Common myeloid progenitor, CD34-positive (primary cell): ENCODE measurements around the gene SYNDIG1L.

ENCODE experiments used
- CTCF ChIA-PET: fragments of 350-600 bp; sonication (Branson Sonifier 250); formaldehyde crosslinking; loops from one replicate; lab custom pipeline; 2021; ENCODE audit warnings: antibody characterized with exemption; lab: Charles Lee
- POLR2A ChIA-PET: fragments of 350-600 bp; sonication (Branson Sonifier 250); formaldehyde crosslinking; loops from one replicate; lab custom pipeline; 2021; ENCODE audit warnings: antibody characterized with exemption; lab: Charles Lee
- DNase-seq, 3 donors: peaks; one replicate each; pipeline versions ENCODE4 v3.0.0 to v3.0.0-alpha.2; 2013
- H3K27ac ChIP-seq, 2 experiments: 1 replicate in 1 of 2; 2 replicates in 1 of 2; pipeline ENCODE4 v1.7.0; 2013; ENCODE audit warnings: inconsistent platforms in 2 of 2, low read length in 2 of 2, mild to moderate bottlenecking in 2 of 2, low read depth in 1 of 2, moderate library complexity in 1 of 2; ENCODE audit not compliant: severe bottlenecking in 2 of 2, insufficient read depth in 1 of 2, poor library complexity in 1 of 2
- H3K27me3 ChIP-seq, 5 experiments: replicated peaks in 2 of 5; 1 replicate in 3 of 5; 2 replicates in 2 of 5; pipeline versions ENCODE4 v1.6.1 to v1.7.0; 2013; ENCODE audit warnings: low read length in 4 of 5, mild to moderate bottlenecking in 2 of 5, moderate library complexity in 2 of 5, inconsistent platforms in 1 of 5; ENCODE audit not compliant: insufficient read depth in 5 of 5, control insufficient read depth in 4 of 5
- H3K36me3 ChIP-seq, 4 experiments: 1 replicate in 2 of 4; 2 replicates in 2 of 4; pipeline versions ENCODE4 v1.6.1 to v1.7.0; 2013; ENCODE audit warnings: low read length in 3 of 4, control low read depth in 1 of 4, mild to moderate bottlenecking in 1 of 4; ENCODE audit not compliant: control insufficient read depth in 4 of 4, insufficient read depth in 4 of 4
- H3K4me1 ChIP-seq, 4 experiments: 1 replicate in 3 of 4; 2 replicates in 1 of 4; pipeline versions ENCODE4 v1.6.1 to v1.7.1; 2013; ENCODE audit warnings: low read length in 3 of 4, mild to moderate bottlenecking in 3 of 4, control low read depth in 1 of 4, inconsistent platforms in 1 of 4, moderate library complexity in 1 of 4; ENCODE audit not compliant: control insufficient read depth in 4 of 4, insufficient read depth in 4 of 4; ENCODE audit errors: control extremely low read depth in 1 of 4
- H3K4me3 ChIP-seq, 7 experiments: 1 replicate in 4 of 7; 2 replicates in 3 of 7; pipeline versions ENCODE4 v1.5.1 to v1.7.0; 2013; ENCODE audit warnings: mild to moderate bottlenecking in 7 of 7, low read length in 6 of 7, moderate library complexity in 6 of 7, inconsistent platforms in 2 of 7, low read depth in 2 of 7, control low read depth in 1 of 7; ENCODE audit not compliant: insufficient read depth in 4 of 7, control insufficient read depth in 1 of 7; ENCODE audit errors: extremely low read depth in 1 of 7
- H3K9me3 ChIP-seq, 5 experiments: 1 replicate in 4 of 5; 2 replicates in 1 of 5; pipeline versions ENCODE4 v1.6.1 to v1.7.1; 2013; ENCODE audit warnings: low read length in 4 of 5, mild to moderate bottlenecking in 2 of 5, inconsistent platforms in 1 of 5, low read depth in 1 of 5, moderate library complexity in 1 of 5; ENCODE audit not compliant: control insufficient read depth in 4 of 5, insufficient read depth in 2 of 5; ENCODE audit errors: control extremely low read depth in 1 of 5
- WGBS: methylation state at CpG from one replicate; pipeline ENCODE4 v1.1.5; 2013; ENCODE audit not compliant: insufficient coverage; 5-methylcytosine and 5-hydroxymethylcytosine counted together

Gene SYNDIG1L

DNA sequence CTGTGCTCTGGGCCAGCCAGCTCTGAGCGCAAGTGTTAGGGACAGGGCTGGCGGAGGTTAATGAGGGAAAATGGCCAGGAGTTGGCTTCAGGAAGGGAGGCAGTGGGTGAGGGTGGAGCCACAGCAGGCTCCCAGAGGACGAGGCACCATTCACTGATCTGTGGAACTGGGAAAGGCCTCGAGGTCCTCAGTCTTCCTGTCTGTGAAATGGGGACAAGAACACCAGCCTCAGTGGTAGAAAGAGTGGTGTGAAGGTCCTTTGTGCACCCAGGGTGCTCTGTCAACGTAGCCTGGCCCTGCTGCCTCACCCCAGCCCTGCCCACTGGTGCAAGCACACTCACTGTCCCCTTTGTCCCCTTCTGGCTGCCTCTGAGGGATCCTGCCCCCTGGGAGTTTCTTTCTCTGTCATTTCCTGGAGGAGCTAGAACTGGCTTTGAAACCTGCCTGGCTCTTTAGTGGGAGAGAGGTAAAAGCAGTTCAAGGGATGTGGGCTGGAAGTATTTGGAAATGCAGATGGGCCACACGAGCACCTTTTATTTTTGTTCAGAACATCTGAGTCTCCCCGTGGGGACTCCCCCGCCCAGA is 25.0 kb downstream of the SYNDIG1L start:
- no peaks in the 10 kb centered on the region for H3K9me3 ChIP-seq
- peak overlapping the region in 2 of 7 experiments; percentile 52 to 54 for H3K4me3 ChIP-seq
- peaks cover 0 to 4% (median 0%) of the 10 kb centered on the region in 5 experiments for H3K27me3 ChIP-seq
- no peaks in the 10 kb centered on the region for H3K36me3 ChIP-seq
- H3K27ac ChIP-seq = no peak overlapping the region
- no peak for DNase-seq
- ChIA-PET POLR2A (no interaction called here), CTCF (no interaction called here)
- peaks cover 0 to 22% (median 21%) of the 10 kb centered on the region in 4 experiments for H3K4me1 ChIP-seq
- WGBS = 47% methylated on average over 5 of the region's 8 CpGs

DNA sequence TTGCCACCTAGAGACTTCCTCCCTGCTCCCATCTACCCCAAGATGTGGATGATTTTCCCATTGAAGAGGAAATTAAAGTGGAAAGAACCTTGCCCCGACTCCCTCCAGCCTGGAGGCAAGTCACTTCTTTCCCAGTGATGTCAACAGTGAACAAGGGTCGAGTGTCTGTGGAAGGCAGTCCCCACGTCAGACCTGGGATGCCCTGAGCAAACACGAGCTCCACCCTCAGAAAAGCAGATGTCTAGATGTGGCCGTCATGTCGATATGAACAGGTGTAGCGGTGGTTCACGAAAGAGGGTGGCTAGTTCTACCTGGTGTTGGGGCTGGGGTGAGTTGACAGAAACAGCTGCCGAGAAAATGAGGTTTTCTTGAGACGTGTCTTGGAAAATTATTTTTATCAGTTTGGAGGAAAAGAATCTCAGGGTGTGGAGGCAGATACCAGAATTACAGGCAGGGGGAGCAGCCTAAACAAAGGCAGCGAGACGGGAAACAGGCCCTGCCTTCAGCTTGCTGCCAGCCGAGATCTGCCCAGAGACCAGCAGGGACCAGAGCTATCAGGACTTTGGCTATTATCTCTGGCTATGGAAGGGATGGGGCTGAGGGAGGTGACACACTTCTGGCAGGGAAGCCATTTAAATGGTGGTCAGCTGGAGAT is 25.9 kb downstream of the SYNDIG1L start:
- ChIA-PET CTCF (interaction anchor here (2.0 kb wide), 1 partner anchor 10 kb away, joined by 7 read pairs; no protein-coding TSS in a partner anchor), POLR2A (no interaction called here)
- WGBS = 72% methylated on average over 13 of the region's 13 CpGs
- Histone ChIP-seq H3K9me3 (no peaks in the 10 kb centered on the region), H3K4me1 (peaks cover 0 to 22% (median 21%) of the 10 kb centered on the region in 4 experiments), H3K4me3 (no peak overlapping the region), H3K27me3 (peaks cover 0 to 7% (median 0%) of the 10 kb centered on the region in 5 experiments), H3K27ac (no peak overlapping the region), H3K36me3 (no peaks in the 10 kb centered on the region)
- DNase-seq = peak; percentile 22 to 61 (median 49)

DNA sequence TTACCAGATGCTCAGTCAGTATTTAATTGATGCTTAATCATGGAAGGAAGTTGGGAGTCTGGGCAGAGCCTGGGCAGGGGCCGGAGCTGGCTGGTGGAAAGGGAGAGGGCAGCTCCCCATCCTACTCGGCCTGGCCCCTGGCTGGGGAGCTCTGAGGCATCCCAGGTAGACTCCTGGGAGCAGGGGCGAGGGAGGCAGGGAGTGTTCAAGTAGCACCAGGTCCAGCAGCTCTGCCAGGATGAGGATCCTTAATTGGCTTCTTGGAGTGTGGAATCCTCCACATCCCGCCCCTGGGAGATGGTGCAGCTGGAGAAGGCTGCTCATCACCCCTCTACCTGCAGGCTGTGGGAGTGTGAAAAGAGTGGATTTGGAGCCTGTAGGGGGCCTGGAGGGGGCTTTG is 30.9 kb downstream of the SYNDIG1L start:
- DNase-seq = no peak
- H3K4me1 ChIP-seq = no peaks in the 10 kb centered on the region
- H3K9me3 ChIP-seq = no peaks in the 10 kb centered on the region
- ChIA-PET CTCF (no interaction called here), POLR2A (no interaction called here)
- H3K4me3 ChIP-seq = no peak overlapping the region
- WGBS = 92% methylated on average over 3 of the region's 4 CpGs
- H3K27ac ChIP-seq = no peak overlapping the region
- peaks cover 0 to 11% (median 0%) of the 10 kb centered on the region in 5 experiments for H3K27me3 ChIP-seq
- no peaks in the 10 kb centered on the region for H3K36me3 ChIP-seq

- H3K4me3 ChIP-seq = no peak overlapping the region
- peaks cover 0 to 11% (median 0%) of the 10 kb centered on the region in 5 experiments for H3K27me3 ChIP-seq
- H3K4me1 ChIP-seq = no peaks in the 10 kb centered on the region
- ChIA-PET CTCF (no interaction called here), POLR2A (no interaction called here)
- no peaks in the 10 kb centered on the region for H3K9me3 ChIP-seq
- DNase-seq = no peak
- 95% methylated on average over 2 of the region's 2 CpGs for WGBS
- H3K36me3 ChIP-seq = no peaks in the 10 kb centered on the region
- no peak overlapping the region for H3K27ac ChIP-seq
These were observed 31.5 kb downstream of the SYNDIG1L start for GRCh38 chr14:74394549-74394948.

- H3K36me3 ChIP-seq = no peaks in the 10 kb centered on the region
- DNase-seq = no peak
- H3K27me3 ChIP-seq = peaks cover 0 to 11% (median 0%) of the 10 kb centered on the region in 5 experiments
- no peaks in the 10 kb centered on the region for H3K4me1 ChIP-seq
- H3K27ac ChIP-seq = no peak overlapping the region
- no peaks in the 10 kb centered on the region for H3K9me3 ChIP-seq
- WGBS = 95% methylated on average over 16 of the region's 16 CpGs
- no peak overlapping the region for H3K4me3 ChIP-seq
- POLR2A ChIA-PET = no interaction called here
- CTCF ChIA-PET = interaction anchor here (0.6 to 1.2 kb wide), 3 partner anchors 68 to 1011 kb away, joined by 3 read pairs; no protein-coding TSS in a partner anchor
These were observed 33.1 kb downstream of the SYNDIG1L start for GRCh38 chr14:74392616-74393570.

- WGBS = 100% methylated on average over 3 of the region's 3 CpGs
- H3K36me3 ChIP-seq = no peaks in the 10 kb centered on the region
- ChIA-PET POLR2A (interaction anchor here (0.6 kb wide), 1 partner anchor 44 kb away, joined by 3 read pairs; no protein-coding TSS in a partner anchor), CTCF (no interaction called here)
- no peaks in the 10 kb centered on the region for H3K4me1 ChIP-seq
- H3K4me3 ChIP-seq = no peak overlapping the region
- no peak for DNase-seq
- no peak overlapping the region for H3K27ac ChIP-seq
- peaks cover 0 to 7% (median 0%) of the 10 kb centered on the region in 5 experiments for H3K27me3 ChIP-seq
- no peaks in the 10 kb centered on the region for H3K9me3 ChIP-seq
These were observed 34.5 kb downstream of the SYNDIG1L start for GRCh38 chr14:74391479-74391878.
